GM12874 (cell line): ENCODE results near the gene SRGAP1.

Source experiments
- CTCF ChIP-seq: IDR thresholded peaks from 2 replicates; pipeline ENCODE4 v1.5.1; 2011; ENCODE audit warnings: low read depth, mild to moderate bottlenecking, control low read depth, low read length, moderate library complexity; ENCODE audit not compliant: insufficient read depth

SRGAP1 gene

GRCh38 chr12:64157110-64157509, 312.6 kb downstream of the SRGAP1 start:
- no peak for TF ChIP-seq CTCF

- no peak for TF ChIP-seq CTCF
These were observed 315.7 kb downstream of the SRGAP1 start for GRCh38 chr12:64160021-64160710.

GRCh38 chr12:64160711-64161060, 316.2 kb downstream of the SRGAP1 start:
- TF ChIP-seq CTCF: no peak

- no peak for TF ChIP-seq CTCF
These were observed 325.5 kb downstream of the SRGAP1 start for GRCh38 chr12:64170024-64170423.

- TF ChIP-seq CTCF: no peak
These were observed 326.2 kb downstream of the SRGAP1 start for GRCh38 chr12:64170730-64171129.

- TF ChIP-seq CTCF: no peak
These were observed 327.2 kb downstream of the SRGAP1 start for GRCh38 chr12:64171715-64172114.

GRCh38 chr12:64172143-64172970, 327.9 kb downstream of the SRGAP1 start:
- no peak for TF ChIP-seq CTCF
